Immature natural killer cell (primary cell): ENCODE data around the gene SYT2. TPM values are rescaled to one million over a fixed set of nuclear protein-coding genes. Genes with fewer than 3 reads are reported as not detected.
A peak's percentile ranks its signal among the peaks of the same experiment; 100 is the strongest.

Source experiments
- DNase-seq, 3 donors: peaks; one replicate each; pipeline ENCODE4 v3.0.0; 2022; ENCODE audit warnings: mixed read lengths in 1 of 3
- H3K27ac Mint-ChIP-seq, 6 donors: one replicate each; pipeline ENCODE4 v1.8.0; 2020; ENCODE audit warnings: mixed read lengths in 6 of 6, mild to moderate bottlenecking in 5 of 6, inconsistent platforms in 4 of 6, moderate library complexity in 3 of 6
- H3K27me3 Mint-ChIP-seq, 3 donors: one replicate each; pipeline ENCODE4 v1.8.0; 2020 to 2021; ENCODE audit warnings: low read depth in 3 of 3, mild to moderate bottlenecking in 3 of 3, mixed read lengths in 3 of 3, moderate library complexity in 3 of 3, inconsistent platforms in 1 of 3
- H3K36me3 Mint-ChIP-seq, 3 donors: one replicate each; pipeline ENCODE4 v1.8.0; 2020; ENCODE audit warnings: mixed read lengths in 3 of 3, inconsistent platforms in 2 of 3, mild to moderate bottlenecking in 2 of 3
- H3K4me1 Mint-ChIP-seq, 2 donors: one replicate each; pipeline ENCODE4 v1.8.0; 2020; ENCODE audit warnings: inconsistent platforms in 2 of 2, mild to moderate bottlenecking in 2 of 2, mixed read lengths in 2 of 2, moderate library complexity in 1 of 2
- H3K4me3 Mint-ChIP-seq, 5 donors: one replicate each; pipeline ENCODE4 v1.8.0; 2020; ENCODE audit warnings: mild to moderate bottlenecking in 5 of 5, mixed read lengths in 5 of 5, inconsistent platforms in 3 of 5, moderate library complexity in 3 of 5
- H3K9me3 Mint-ChIP-seq, 6 donors: one replicate each; pipeline ENCODE4 v1.8.0; 2020; ENCODE audit warnings: mild to moderate bottlenecking in 6 of 6, mixed read lengths in 6 of 6, inconsistent platforms in 4 of 6, moderate library complexity in 3 of 6
- polyA plus RNA-seq, 3 donors: library from polyadenylated mRNA; unstranded; fragments of 300-500 nt; fragmentation: Illumina TruSeq; gene quantifications; one replicate each; pipeline ENCODE4 v1.2.3, GENCODE V29; 2021

SYT2 gene
- polyA plus RNA-seq, 3 donors from 2014 or later: 0.09 TPM; not detected in 2

DNA sequence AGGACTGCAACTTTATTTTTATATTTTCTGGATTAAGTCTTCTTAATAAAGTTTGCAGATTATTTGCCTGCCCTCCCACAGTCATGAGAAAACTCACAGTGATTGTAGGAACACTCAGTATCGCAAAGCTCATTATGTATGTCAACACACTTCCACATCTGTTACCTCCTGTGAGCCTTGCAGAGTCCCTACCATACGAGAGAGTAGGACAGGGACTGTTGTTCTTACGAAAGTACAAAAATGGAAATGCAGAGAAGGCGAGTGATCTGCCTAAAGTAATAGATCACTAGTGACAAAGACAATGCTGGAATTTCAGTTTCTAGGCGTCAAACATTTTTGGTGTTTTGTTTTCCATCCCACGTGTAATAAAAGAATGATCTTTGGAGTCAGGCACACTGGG, 131.7 kb downstream of the SYT2 start:
- H3K36me3 Mint-ChIP-seq: peaks cover 15 to 40% (median 25%) of the 10 kb centered on the region in 3 donors
- no peaks in the 10 kb centered on the region for H3K9me3 Mint-ChIP-seq
- H3K4me1 Mint-ChIP-seq: no peaks in the 10 kb centered on the region
- no peak overlapping the region for H3K27ac Mint-ChIP-seq
- no peak overlapping the region for H3K4me3 Mint-ChIP-seq
- no peak for DNase-seq
- peaks cover 0 to 1% (median 0%) of the 10 kb centered on the region in 3 donors for H3K27me3 Mint-ChIP-seq

DNA sequence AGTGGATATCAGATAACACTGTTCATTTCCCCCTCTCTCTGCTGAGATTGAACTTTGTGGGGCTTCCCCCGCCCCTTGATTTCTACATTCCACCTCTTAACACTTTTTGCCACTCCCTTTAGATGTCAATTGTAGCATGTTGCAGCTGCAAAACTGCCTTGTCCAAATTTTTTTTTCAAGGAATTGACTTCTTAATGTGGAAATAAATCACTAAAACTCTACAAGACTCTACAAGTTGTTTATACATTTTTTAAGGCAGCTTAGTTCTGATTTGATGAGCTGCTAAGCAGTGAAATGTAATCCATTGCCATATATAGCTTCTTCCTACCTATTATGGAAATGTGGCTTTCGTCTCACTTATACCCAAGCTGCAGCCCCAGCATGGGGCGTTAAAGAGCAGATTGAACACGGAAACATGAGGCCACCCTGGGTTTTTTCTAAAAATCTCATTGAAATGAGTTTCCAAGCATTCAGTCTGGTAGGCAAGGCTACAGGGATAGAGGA, 132.2 kb downstream of the SYT2 start:
- H3K27ac Mint-ChIP-seq: no peak overlapping the region
- H3K36me3 Mint-ChIP-seq: peaks cover 17 to 42% (median 27%) of the 10 kb centered on the region in 3 donors
- H3K4me1 Mint-ChIP-seq: no peaks in the 10 kb centered on the region
- DNase-seq: no peak
- peaks cover 0 to 1% (median 0%) of the 10 kb centered on the region in 3 donors for H3K27me3 Mint-ChIP-seq
- no peak overlapping the region for H3K4me3 Mint-ChIP-seq
- no peaks in the 10 kb centered on the region for H3K9me3 Mint-ChIP-seq

DNA sequence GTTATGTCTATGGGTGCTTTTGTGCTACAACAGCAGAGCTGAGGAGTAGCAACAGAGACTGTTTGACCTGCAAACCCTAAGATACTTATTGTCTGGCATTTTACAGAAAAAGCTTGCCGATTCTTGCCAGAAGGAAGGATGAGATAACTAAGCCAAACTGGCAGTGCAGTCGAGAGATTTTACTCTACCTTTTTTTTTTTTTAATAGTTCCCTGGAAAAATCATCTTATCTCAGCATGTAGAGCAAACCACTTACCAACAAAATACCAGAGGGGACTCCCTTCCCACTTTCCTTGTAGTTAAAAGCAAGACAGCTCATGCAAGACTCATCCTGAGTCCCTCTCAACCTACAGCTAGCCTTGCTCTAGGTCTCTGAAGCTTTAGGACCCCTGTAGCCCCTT, 132.9 kb downstream of the SYT2 start:
- no peak for DNase-seq
- Mint-ChIP-seq H3K4me1 (no peaks in the 10 kb centered on the region), H3K4me3 (no peak overlapping the region), H3K36me3 (peaks cover 21 to 45% (median 27%) of the 10 kb centered on the region in 3 donors), H3K9me3 (no peaks in the 10 kb centered on the region), H3K27ac (no peak overlapping the region), H3K27me3 (peaks cover 0 to 1% (median 0%) of the 10 kb centered on the region in 3 donors)

DNA sequence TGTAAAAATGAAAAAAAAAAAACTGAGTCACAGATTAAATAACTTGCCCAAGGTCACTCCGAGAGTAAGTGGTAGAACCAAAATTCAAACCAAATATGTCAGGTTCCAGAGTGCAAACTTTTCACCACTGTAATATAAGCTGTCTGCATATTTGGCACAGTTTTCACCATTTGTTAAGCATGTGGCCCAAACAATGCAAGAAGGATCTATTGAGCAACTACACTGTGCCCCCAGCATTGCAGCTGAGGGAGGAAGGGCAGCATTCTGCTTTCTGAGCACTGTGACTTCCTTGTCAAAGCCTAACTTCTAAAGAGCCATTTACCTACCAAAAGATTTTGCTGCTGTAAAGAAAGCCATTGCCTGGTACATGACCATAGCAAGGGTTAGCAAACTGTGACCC, 133.4 kb downstream of the SYT2 start:
- peaks cover 21 to 39% (median 21%) of the 10 kb centered on the region in 3 donors for H3K36me3 Mint-ChIP-seq
- no peaks in the 10 kb centered on the region for H3K4me1 Mint-ChIP-seq
- no peak for DNase-seq
- H3K27me3 Mint-ChIP-seq: no peaks in the 10 kb centered on the region
- H3K4me3 Mint-ChIP-seq: no peak overlapping the region
- H3K27ac Mint-ChIP-seq: no peak overlapping the region
- no peaks in the 10 kb centered on the region for H3K9me3 Mint-ChIP-seq

DNA sequence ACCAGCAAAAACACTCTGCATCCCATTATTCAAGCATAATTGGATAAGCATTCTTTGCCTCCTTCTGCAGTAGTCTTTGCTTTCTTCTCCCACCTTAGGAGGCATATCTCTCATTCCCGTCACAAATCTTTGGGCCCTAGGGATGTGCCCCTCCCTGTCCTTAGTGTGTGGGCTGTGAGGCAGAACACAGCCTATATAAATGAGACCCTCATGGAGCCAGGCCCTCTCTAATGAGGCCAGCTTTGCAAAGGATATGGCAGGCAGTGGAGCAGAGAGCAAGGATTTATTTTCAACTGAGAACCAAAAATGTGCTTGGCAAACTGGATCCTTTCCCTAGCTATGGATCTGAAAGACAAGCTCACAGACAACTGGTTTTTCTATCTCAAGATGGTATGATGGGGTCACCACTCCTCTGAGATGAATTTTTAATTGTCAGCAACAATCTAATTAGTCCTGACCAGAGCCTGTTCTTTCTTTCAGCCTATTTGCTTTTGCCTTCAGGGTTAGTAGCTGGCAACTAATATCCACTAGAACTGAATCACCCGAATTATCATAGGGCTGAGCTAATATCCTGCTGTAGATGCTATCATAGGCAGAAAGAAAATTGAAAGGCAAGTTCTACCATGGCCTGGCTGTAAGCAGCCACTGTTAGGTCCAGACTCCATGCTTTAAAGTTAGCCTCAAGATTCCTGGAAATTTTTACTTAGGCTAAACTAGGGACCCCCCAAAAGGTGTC, 134.2 kb downstream of the SYT2 start:
- Mint-ChIP-seq H3K27me3 (no peaks in the 10 kb centered on the region), H3K4me3 (no peak overlapping the region), H3K36me3 (peaks cover 14 to 32% (median 16%) of the 10 kb centered on the region in 3 donors), H3K4me1 (no peaks in the 10 kb centered on the region), H3K27ac (no peak overlapping the region), H3K9me3 (no peaks in the 10 kb centered on the region)
- no peak for DNase-seq

DNA sequence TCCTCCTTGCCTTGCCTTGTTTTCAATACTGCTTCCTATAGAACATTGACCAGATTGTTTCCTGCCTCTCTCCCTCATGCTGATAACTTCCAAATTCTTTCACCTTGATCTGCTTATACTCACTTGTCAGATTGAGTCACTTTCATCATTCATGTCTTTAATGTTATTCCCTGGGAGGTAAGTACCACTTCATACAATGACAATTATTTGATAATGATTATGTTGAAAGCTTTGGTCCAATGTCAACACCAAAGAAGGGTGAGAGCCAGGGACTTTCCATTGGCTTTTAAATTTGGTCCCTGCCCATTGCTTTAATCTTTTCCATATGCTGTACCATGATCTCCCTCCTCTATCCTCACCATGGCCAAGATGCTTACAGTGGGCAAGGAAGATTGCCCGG, 137.4 kb downstream of the SYT2 start:
- no peak for DNase-seq
- no peak overlapping the region for H3K27ac Mint-ChIP-seq
- no peaks in the 10 kb centered on the region for H3K27me3 Mint-ChIP-seq
- H3K4me3 Mint-ChIP-seq: no peak overlapping the region
- peaks cover 4 to 32% (median 7%) of the 10 kb centered on the region in 3 donors for H3K36me3 Mint-ChIP-seq
- H3K9me3 Mint-ChIP-seq: no peaks in the 10 kb centered on the region
- peaks cover under 1 to 1% of the 10 kb centered on the region in 2 donors for H3K4me1 Mint-ChIP-seq

DNA sequence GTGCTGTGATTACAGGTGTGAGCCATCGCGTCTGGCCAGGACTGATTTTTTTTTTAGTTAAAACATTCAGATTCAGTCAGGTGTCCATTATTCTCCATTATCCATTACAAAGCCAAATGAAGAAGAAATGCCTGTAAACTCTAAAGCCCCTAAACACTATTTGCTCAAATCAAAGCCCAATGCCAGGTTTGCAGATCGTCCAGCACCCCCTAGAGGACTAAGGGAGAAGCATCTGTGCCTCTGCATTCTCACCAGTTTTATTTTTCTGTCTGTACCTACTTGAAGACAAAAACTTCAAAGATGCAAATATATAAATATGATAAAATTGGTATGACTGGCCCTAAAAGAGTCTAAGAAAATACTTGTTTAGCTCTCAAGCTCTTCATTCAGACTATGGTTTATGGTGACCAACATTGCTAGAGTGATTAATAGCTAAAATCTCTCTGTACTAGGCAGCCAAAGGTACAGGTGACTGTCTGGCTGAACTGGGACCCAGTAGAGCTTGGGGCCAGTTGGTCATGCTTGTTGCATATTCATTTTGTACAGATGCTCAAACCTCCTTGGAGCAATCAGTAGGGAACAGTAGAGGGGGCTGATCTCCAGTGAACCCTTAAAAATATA, 138.4 kb downstream of the SYT2 start:
- Mint-ChIP-seq H3K27me3 (no peaks in the 10 kb centered on the region), H3K36me3 (peaks cover 4 to 38% (median 7%) of the 10 kb centered on the region in 3 donors), H3K27ac (no peak overlapping the region), H3K4me1 (peaks cover 11% of the 10 kb centered on the region in 2 donors), H3K4me3 (no peak overlapping the region), H3K9me3 (no peaks in the 10 kb centered on the region)
- peak; percentile 15 to 24 (median 23) for DNase-seq

DNA sequence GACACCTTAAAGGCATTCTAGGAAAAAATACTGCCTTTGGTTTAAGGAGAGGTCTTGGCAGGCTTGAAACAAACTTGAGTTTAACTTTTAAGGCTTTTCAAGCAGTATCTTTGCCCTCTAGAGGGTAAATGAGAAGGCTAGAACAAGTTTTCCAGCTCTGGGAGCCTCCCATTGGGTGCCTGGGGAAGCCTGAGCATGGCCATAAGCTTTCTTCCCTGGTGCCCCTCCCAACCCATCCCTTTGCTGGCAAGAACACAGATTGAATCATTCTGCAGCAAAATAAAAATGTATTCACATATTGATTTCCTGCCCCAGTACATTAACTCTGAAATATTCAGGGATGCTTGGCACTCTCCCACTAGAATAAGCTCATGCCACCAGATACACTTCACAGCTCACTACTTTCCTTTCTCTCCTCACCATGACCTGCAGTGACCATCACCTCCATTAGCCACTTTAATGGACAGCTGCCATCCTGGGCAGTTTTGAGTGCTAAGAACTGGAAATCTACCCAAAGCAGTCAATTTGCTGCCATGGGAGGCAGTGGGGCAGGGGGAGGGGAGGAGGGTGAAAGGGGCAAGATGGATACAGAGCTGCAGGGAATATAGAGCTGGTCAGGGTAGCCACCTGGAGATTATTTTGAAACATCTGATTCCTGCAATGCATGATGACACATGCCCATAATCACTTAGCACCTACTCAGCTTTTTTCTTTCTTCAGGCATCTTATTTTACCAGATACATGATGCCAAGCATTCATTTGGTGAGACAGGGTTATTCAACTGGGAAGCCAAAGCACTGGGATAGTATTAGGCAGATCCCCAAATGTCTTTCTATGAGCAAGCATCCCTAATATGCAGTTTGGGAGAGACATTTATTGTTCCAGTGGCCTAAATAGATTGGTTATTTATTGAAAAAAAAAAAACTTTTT, 140.6 kb downstream of the SYT2 start:
- no peak for DNase-seq
- H3K4me3 Mint-ChIP-seq: no peak overlapping the region
- H3K27ac Mint-ChIP-seq: no peak overlapping the region
- peaks cover 0 to 2% (median 0%) of the 10 kb centered on the region in 3 donors for H3K27me3 Mint-ChIP-seq
- peaks cover 4 to 34% (median 7%) of the 10 kb centered on the region in 3 donors for H3K36me3 Mint-ChIP-seq
- H3K4me1 Mint-ChIP-seq: peaks cover 30 to 33% of the 10 kb centered on the region in 2 donors
- no peaks in the 10 kb centered on the region for H3K9me3 Mint-ChIP-seq

DNA sequence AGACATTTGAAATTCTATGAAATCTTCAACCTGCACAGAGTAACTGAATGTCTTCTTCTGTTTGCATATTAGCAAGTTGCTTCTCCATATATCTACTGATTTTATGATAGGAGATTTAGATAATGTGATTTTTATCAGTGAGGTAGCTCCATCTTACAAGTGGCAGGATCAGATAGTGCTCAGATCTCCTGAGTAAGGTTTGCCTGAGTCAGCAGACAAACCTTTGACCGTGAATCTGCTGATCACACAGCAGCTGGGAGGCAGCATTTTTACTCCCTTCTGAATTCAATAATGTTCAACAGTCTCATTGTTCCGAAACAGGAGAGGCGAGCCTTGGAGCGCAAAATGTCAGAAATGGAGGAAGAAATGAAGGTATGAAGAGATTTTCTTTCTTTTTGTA, 141.4 kb downstream of the SYT2 start:
- Mint-ChIP-seq H3K27me3 (peaks cover 0 to 2% (median 0%) of the 10 kb centered on the region in 3 donors), H3K27ac (peak overlapping the region in 1 of 6 donors; percentile 42), H3K36me3 (peaks cover 4 to 37% (median 7%) of the 10 kb centered on the region in 3 donors), H3K4me1 (peaks cover 37 to 38% of the 10 kb centered on the region in 2 donors), H3K9me3 (no peaks in the 10 kb centered on the region), H3K4me3 (no peak overlapping the region)
- DNase-seq: no peak

DNA sequence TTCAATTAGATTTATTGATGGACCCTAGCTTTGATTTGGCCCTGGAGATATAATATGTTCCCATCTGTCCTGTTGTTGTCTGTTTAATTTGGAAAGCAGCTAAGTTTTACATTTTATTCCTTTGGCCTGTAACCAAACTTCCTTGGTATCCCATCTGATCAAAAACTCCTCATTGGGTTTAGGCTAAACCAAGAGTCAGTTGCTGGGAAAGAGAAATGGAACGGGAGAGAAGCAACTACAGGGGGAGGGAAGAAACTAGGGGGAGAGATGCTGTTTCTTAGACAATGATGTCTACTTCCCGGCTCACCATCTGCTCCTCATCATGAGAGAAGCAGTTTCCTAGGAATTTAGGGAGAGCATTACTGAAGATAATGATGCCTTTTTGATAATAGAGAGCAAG, 141.8 kb downstream of the SYT2 start:
- Mint-ChIP-seq H3K36me3 (peaks cover under 1 to 35% (median 7%) of the 10 kb centered on the region in 3 donors), H3K27ac (peak overlapping the region in 1 of 6 donors; percentile 42), H3K4me1 (peaks cover 37 to 38% of the 10 kb centered on the region in 2 donors)

DNA sequence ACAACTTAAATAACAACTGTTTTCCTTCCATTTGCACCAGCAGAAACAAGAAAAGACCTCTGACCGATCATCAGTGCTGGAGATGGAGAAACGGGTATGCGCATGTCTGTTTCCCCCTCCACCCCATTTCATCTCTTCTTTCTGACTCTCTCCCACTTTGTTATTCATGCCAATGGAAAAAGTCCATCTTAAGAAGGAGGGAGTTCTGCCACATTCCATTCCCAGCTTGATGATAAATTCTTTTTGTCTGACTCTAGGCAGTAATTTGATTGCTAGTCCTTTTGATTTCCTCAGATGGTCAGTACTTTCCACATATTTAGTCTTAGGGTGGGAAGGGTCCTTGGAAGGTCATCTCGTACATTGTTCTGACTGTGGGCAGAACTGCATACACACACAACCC, 142.5 kb downstream of the SYT2 start:
- H3K9me3 Mint-ChIP-seq: no peaks in the 10 kb centered on the region
- H3K4me3 Mint-ChIP-seq: no peak overlapping the region
- H3K4me1 Mint-ChIP-seq: peaks cover 37 to 38% of the 10 kb centered on the region in 2 donors
- peak overlapping the region in 1 of 6 donors; percentile 29 for H3K27ac Mint-ChIP-seq
- H3K36me3 Mint-ChIP-seq: peaks cover 0 to 32% (median 1%) of the 10 kb centered on the region in 3 donors
- DNase-seq: no peak
- peaks cover 0 to 2% (median 0%) of the 10 kb centered on the region in 3 donors for H3K27me3 Mint-ChIP-seq

More for the DNA sequence above, 141.8 kb downstream of the SYT2 start:
- H3K27me3 Mint-ChIP-seq: peaks cover 0 to 2% (median 0%) of the 10 kb centered on the region in 3 donors
- H3K9me3 Mint-ChIP-seq: no peaks in the 10 kb centered on the region
- no peak for DNase-seq
- H3K4me3 Mint-ChIP-seq: no peak overlapping the region

DNA sequence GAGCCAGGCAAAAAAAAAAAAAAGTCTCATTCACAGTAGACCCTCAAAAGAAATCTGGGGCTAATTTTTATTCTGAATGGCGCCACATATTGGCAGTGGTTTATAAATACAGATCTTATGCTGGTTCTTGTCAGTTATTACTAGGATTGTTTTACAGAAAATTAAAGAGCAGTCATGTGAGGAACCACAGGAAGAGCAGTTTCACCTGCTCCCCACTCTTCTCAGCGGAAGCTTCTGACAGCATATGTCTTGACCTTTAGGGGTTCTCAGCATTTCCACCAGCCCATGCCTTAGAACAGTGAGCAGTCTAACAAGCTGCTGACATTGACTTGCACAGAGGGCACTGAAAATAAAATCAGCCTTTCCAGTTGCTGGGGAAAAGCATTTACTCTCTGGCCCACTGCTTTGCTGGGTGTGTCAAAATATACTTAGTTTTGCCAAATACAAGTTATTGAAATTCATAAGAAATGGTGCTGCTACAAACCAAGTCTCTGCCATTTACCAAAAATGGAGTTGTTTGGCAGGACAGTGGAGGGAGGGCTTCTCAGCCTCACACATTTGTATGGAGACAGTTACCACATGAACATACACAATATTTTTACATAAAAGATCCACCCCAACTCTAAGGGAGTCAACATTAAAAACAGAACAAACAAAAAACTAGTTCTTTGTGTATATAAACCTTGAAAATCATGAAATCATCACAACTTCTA, 144.2 kb downstream of the SYT2 start:
- Mint-ChIP-seq H3K36me3 (peaks cover 0 to 31% (median 0%) of the 10 kb centered on the region in 3 donors), H3K4me3 (peak overlapping the region; percentile 31 to 74 (median 46)), H3K9me3 (no peaks in the 10 kb centered on the region), H3K27ac (peak overlapping the region; percentile 38 to 83 (median 70)), H3K27me3 (peaks cover 0 to 2% (median 0%) of the 10 kb centered on the region in 3 donors), H3K4me1 (peaks cover 51 to 52% of the 10 kb centered on the region in 2 donors)
- peak; percentile 10 to 19 (median 12) for DNase-seq
